Left ventricle myocardium inferior (tissue), 1 donor: ENCODE results near the gene ZNF529. TPM values are rescaled to one million over a fixed set of nuclear protein-coding genes. Genes with fewer than 3 reads are reported as not detected.

Source experiments
- DNase-seq: peaks from one replicate; pipeline ENCODE4 v3.0.0-alpha.2; 2020
- H3K27ac ChIP-seq: fragments of 200-600 bp; replicated peaks from 2 replicates; pipeline ENCODE4 v1.8.0; 2021
- H3K27me3 ChIP-seq: fragments of 200-600 bp; 2 replicates; pipeline ENCODE4 v1.8.0; 2021; ENCODE audit warnings: low read depth
- H3K36me3 ChIP-seq: fragments of 200-600 bp; 2 replicates; pipeline ENCODE4 v1.8.0; 2021
- H3K4me1 ChIP-seq: fragments of 200-600 bp; 2 replicates; pipeline ENCODE4 v1.8.0; 2021
- H3K4me3 ChIP-seq: fragments of 200-600 bp; 2 replicates; pipeline ENCODE4 v1.8.0; 2021; ENCODE audit warnings: mild to moderate bottlenecking, moderate library complexity
- H3K9me3 ChIP-seq: fragments of 200-600 bp; replicated peaks from 2 replicates; pipeline ENCODE4 v1.8.0; 2021
- CTCF ChIP-seq: fragments of 200-600 bp; IDR thresholded peaks from 2 replicates; pipeline ENCODE4 v1.8.0; 2021; ENCODE audit warnings: antibody characterized with exemption, mild to moderate bottlenecking, borderline replicate concordance
- intact Hi-C: fragments of 100-400 bp; cut with micrococcal nuclease; formaldehyde crosslinking; loops from one replicate; pipeline ENCODE4 v1.11.0; 2022
- total RNA-seq: library from RNA; stranded (reverse); fragmentation: NEBNext Ultra II Directional; extraction: Animal tissue kit (Norgen Biotek cat#: 25700); gene quantifications from one replicate; pipeline ENCODE4 v1.2.1, GENCODE V29; 2021
- donor health status: DM: no; HTN: yes; CAD: no; lungs with severe emphysema.

ZNF529 gene
- total RNA-seq, 1 donor from 2014 or later: 14.1 TPM

GRCh38 chr19:36501973-36502372 is 71.1 kb downstream of the ZNF529 start:
- no peak for DNase-seq
- TF ChIP-seq CTCF: no peak
- Histone ChIP-seq H3K27ac (no peak overlapping the region), H3K27me3 (no peaks in the 10 kb centered on the region), H3K4me1 (no peaks in the 10 kb centered on the region), H3K36me3 (peaks cover 5% of the 10 kb centered on the region), H3K4me3 (no peak overlapping the region), H3K9me3 (peaks cover 70% of the 10 kb centered on the region)
- intact Hi-C loops: no loop called here

GRCh38 chr19:36497001-36497400 is 76.1 kb downstream of the ZNF529 start:
- no peak overlapping the region for H3K27ac ChIP-seq
- H3K36me3 ChIP-seq: peaks cover 5% of the 10 kb centered on the region
- H3K9me3 ChIP-seq: peaks cover 28% of the 10 kb centered on the region
- H3K27me3 ChIP-seq: no peaks in the 10 kb centered on the region
- no peak overlapping the region for H3K4me3 ChIP-seq
- no peaks in the 10 kb centered on the region for H3K4me1 ChIP-seq
- DNase-seq: no peak
- no peak for TF ChIP-seq CTCF
- intact Hi-C loops: loop anchor here (10.0 kb wide), 1 partner anchor 302 kb away; no protein-coding TSS in a partner anchor

Other genes starting within 250 kb of the ZNF529 start
- gene ZFP14, start 194.1 kb downstream of the ZNF529 start, total RNA-seq: 2.8 TPM
- gene ZFP82, start 154.6 kb downstream of the ZNF529 start, total RNA-seq: 5.0 TPM
- gene ZNF566, start 83.7 kb downstream of the ZNF529 start, total RNA-seq: 11.8 TPM
- 10.9 TPM for gene ZNF260, start 45.0 kb downstream of the ZNF529 start, total RNA-seq
- gene ZNF382, start 32.0 kb upstream of the ZNF529 start, total RNA-seq: 18.3 TPM
- 9.8 TPM for gene ZNF461, start 93.5 kb upstream of the ZNF529 start, total RNA-seq
- gene ZNF567, start 114.3 kb upstream of the ZNF529 start, total RNA-seq: 3.8 TPM
- 5.2 TPM for gene ZNF850, start 199.5 kb upstream of the ZNF529 start, total RNA-seq